Stomach (tissue), 4 donors: ENCODE measurements around the gene OSMR.

ENCODE experiments used
- CTCF ChIP-seq, 7 experiments: fragments of 450-650 bp in 4 of 7; fragments of 200-600 bp in 3 of 7; sonication (generic) in 3 of 7; IDR thresholded peaks; one replicate each; pipeline ENCODE4 v1.5.1; 2016 to 2019; ENCODE audit warnings: antibody characterized with exemption in 7 of 7, control low read depth in 2 of 7, mild to moderate bottlenecking in 1 of 7
- EP300 ChIP-seq: sonication (generic); formaldehyde crosslinking; IDR thresholded peaks from one replicate; pipeline ENCODE4 v1.6.1; 2017; ENCODE audit warnings: antibody characterized with exemption

GRCh38 chr5:38874948-38875456 lies 29.2 kb downstream of the OSMR start:
- TF ChIP-seq CTCF (IDR thresholded peaks at IDR 0.05) (no peak), EP300 (no peak)
